H9 (cell line): ENCODE results near the gene ERAS. TPM values are rescaled to one million over a fixed set of nuclear protein-coding genes. Genes with fewer than 3 reads are reported as not detected.

ENCODE experiments used
- DNase-seq: peaks from one replicate; pipeline ENCODE4 v3.0.0-alpha.2; 2017
- H2AFZ ChIP-seq: one replicate; pipeline ENCODE4 v1.6.1; 2013; ENCODE audit warnings: mild to moderate bottlenecking, low read length, control low read depth, moderate library complexity
- H2AK5ac ChIP-seq: 2 replicates; pipeline ENCODE4 v1.6.1; 2013; ENCODE audit warnings: low read length, control low read depth, mixed read lengths; ENCODE audit not compliant: insufficient read length
- H2BK120ac ChIP-seq: one replicate; pipeline ENCODE4 v1.6.1; 2013; ENCODE audit warnings: low read depth, mild to moderate bottlenecking, low read length, control low read depth, inconsistent platforms; ENCODE audit not compliant: poor library complexity, severe bottlenecking
- H2BK12ac ChIP-seq: 2 replicates; pipeline ENCODE4 v1.6.1; 2013; ENCODE audit warnings: low read length, control low read depth, mixed read lengths, low read depth; ENCODE audit not compliant: insufficient read length
- H2BK15ac ChIP-seq: 2 replicates; pipeline ENCODE4 v1.6.1; 2013; ENCODE audit warnings: low read depth, low read length, control low read depth
- H2BK20ac ChIP-seq: one replicate; pipeline ENCODE4 v1.6.1; 2013; ENCODE audit warnings: low read depth, mild to moderate bottlenecking, low read length, control low read depth, inconsistent platforms; ENCODE audit not compliant: poor library complexity, severe bottlenecking
- H2BK5ac ChIP-seq: 2 replicates; pipeline ENCODE4 v1.6.1; 2013; ENCODE audit warnings: low read length, control low read depth, mixed read lengths; ENCODE audit not compliant: insufficient read length
- H3K14ac ChIP-seq: 2 replicates; pipeline ENCODE4 v1.6.1; 2013; ENCODE audit warnings: low read length, control low read depth; ENCODE audit not compliant: insufficient read depth
- H3K18ac ChIP-seq: 2 replicates; pipeline ENCODE4 v1.6.1; 2013; ENCODE audit warnings: low read depth, mild to moderate bottlenecking, mixed read lengths, low read length, control low read depth; ENCODE audit not compliant: insufficient read length
- H3K23ac ChIP-seq: 2 replicates; pipeline ENCODE4 v1.6.1; 2013; ENCODE audit warnings: low read length, control low read depth, mixed read lengths, low read depth; ENCODE audit not compliant: insufficient read length
- H3K23me2 ChIP-seq: 2 replicates; pipeline ENCODE4 v1.6.1; 2013; ENCODE audit warnings: low read depth, mild to moderate bottlenecking, mixed read lengths, low read length, control low read depth; ENCODE audit not compliant: insufficient read length, poor library complexity, severe bottlenecking
- H3K27ac ChIP-seq: 2 replicates; pipeline ENCODE4 v1.5.1; 2013; ENCODE audit warnings: low read length, control low read depth, mixed read lengths, low read depth; ENCODE audit not compliant: insufficient read length
- H3K27me3 ChIP-seq: 2 replicates; pipeline ENCODE4 v1.6.1; 2013; ENCODE audit warnings: low read length, control low read depth, inconsistent platforms; ENCODE audit not compliant: insufficient read depth
- H3K4ac ChIP-seq: 2 replicates; pipeline ENCODE4 v1.6.1; 2013; ENCODE audit warnings: low read depth, mild to moderate bottlenecking, control low read depth, inconsistent platforms, low read length, moderate library complexity
- H3K4me1 ChIP-seq: 2 replicates; pipeline ENCODE4 v1.6.1; 2013; ENCODE audit warnings: low read length, control low read depth, inconsistent platforms; ENCODE audit not compliant: insufficient read depth
- H3K4me2 ChIP-seq: 2 replicates; pipeline ENCODE4 v1.6.1; 2013; ENCODE audit warnings: low read length, control low read depth, mixed read lengths; ENCODE audit not compliant: insufficient read length, insufficient read depth
- H3K56ac ChIP-seq: 2 replicates; pipeline ENCODE4 v1.6.1; 2013; ENCODE audit warnings: low read depth, mild to moderate bottlenecking, mixed read lengths, low read length, control low read depth; ENCODE audit not compliant: insufficient read length
- H3K79me1 ChIP-seq: 2 replicates; pipeline ENCODE4 v1.6.1; 2013; ENCODE audit warnings: low read depth, mild to moderate bottlenecking, moderate library complexity, low read length, control low read depth, inconsistent platforms; ENCODE audit not compliant: insufficient read depth, poor library complexity, severe bottlenecking
- H3K79me2 ChIP-seq: 2 replicates; pipeline ENCODE4 v1.6.1; 2013; ENCODE audit warnings: low read length, control low read depth, inconsistent platforms; ENCODE audit not compliant: insufficient read depth
- H3K9ac ChIP-seq: 2 replicates; pipeline ENCODE4 v1.6.1; 2013; ENCODE audit warnings: low read length, control low read depth, mixed read lengths; ENCODE audit not compliant: insufficient read length; ENCODE audit errors: extremely low read depth
- H3K9me3 ChIP-seq: one replicate; pipeline ENCODE4 v1.6.1; 2013; ENCODE audit warnings: low read depth, low read length, inconsistent platforms; ENCODE audit not compliant: control insufficient read depth
- H3T11ph ChIP-seq: one replicate; pipeline ENCODE4 v1.6.1; 2013; ENCODE audit warnings: mild to moderate bottlenecking, low read length, control low read depth, inconsistent platforms
- H4K20me1 ChIP-seq: one replicate; pipeline ENCODE4 v1.6.1; 2013; ENCODE audit not compliant: control insufficient read depth, insufficient read length, insufficient read depth
- H4K5ac ChIP-seq: 2 replicates; pipeline ENCODE4 v1.6.1; 2013; ENCODE audit warnings: low read depth, mild to moderate bottlenecking, mixed read lengths, low read length, control low read depth; ENCODE audit not compliant: insufficient read length
- H4K8ac ChIP-seq: replicated peaks from 2 replicates; pipeline ENCODE4 v1.6.1; 2013; ENCODE audit warnings: low read length, control low read depth, mixed read lengths, low read depth; ENCODE audit not compliant: insufficient read length
- H4K91ac ChIP-seq: 2 replicates; pipeline ENCODE4 v1.6.1; 2013; ENCODE audit warnings: low read depth, mild to moderate bottlenecking, moderate library complexity, mixed read lengths, low read length, control low read depth; ENCODE audit not compliant: insufficient read length
- H3K27ac Mint-ChIP-seq, 3 experiments: 2 replicates in 2 of 3; 3 replicates in 1 of 3; pipeline ENCODE4 v1.8.0; 2020 to 2021; ENCODE audit warnings: mixed read lengths in 3 of 3, mild to moderate bottlenecking in 1 of 3, moderate library complexity in 1 of 3
- H3K27me3 Mint-ChIP-seq: 2 replicates; pipeline ENCODE4 v1.8.0; 2021; ENCODE audit warnings: low read depth, mild to moderate bottlenecking, moderate library complexity, mixed read lengths
- H3K36me3 Mint-ChIP-seq, 3 experiments: 2 replicates in 2 of 3; 3 replicates in 1 of 3; pipeline ENCODE4 v1.8.0; 2020 to 2021; ENCODE audit warnings: low read depth in 3 of 3, mixed read lengths in 3 of 3; ENCODE audit not compliant: insufficient read depth in 1 of 3
- H3K4me1 Mint-ChIP-seq, 2 experiments: 2 replicates each; pipeline ENCODE4 v1.8.0; 2020; ENCODE audit warnings: mixed read lengths in 2 of 2
- H3K4me3 Mint-ChIP-seq, 2 experiments: 2 replicates in 1 of 2; 3 replicates in 1 of 2; pipeline ENCODE4 v1.8.0; 2020 to 2021; ENCODE audit warnings: mild to moderate bottlenecking in 2 of 2, mixed read lengths in 2 of 2, moderate library complexity in 1 of 2
- H3K9me3 Mint-ChIP-seq, 2 experiments: 2 replicates in 1 of 2; 3 replicates in 1 of 2; pipeline ENCODE4 v1.8.0; 2020; ENCODE audit warnings: mild to moderate bottlenecking in 2 of 2, mixed read lengths in 2 of 2, moderate library complexity in 1 of 2
- CTCF ChIP-seq: fragments of 200-600 bp; sonication (generic); conservative IDR thresholded peaks from 3 replicates; pipeline ENCODE4 v1.8.0; 2021; ENCODE audit warnings: antibody characterized with exemption, mild to moderate bottlenecking
- WGBS: extraction: QIAGEN DNeasy Blood & Tissue Kit; methylation state at CpG from one replicate; pipeline ENCODE4 v1.1.7; 2013; ENCODE audit warnings: missing lambda C conversion rate, low lambda C conversion rate, mixed read lengths; ENCODE audit not compliant: insufficient read length; ENCODE audit errors: extremely low coverage; 5-methylcytosine and 5-hydroxymethylcytosine counted together
- total RNA-seq: library from RNA; stranded (reverse); gene quantifications from 2 replicates; pipeline ENCODE4 v1.2.1, GENCODE V29; 2021

ERAS gene
- total RNA-seq, 1 experiment from 2014 or later: not detected

- Histone ChIP-seq H3K4ac (no peak overlapping the region), H2BK5ac (no peak overlapping the region), H3K79me1 (no peaks in the 10 kb centered on the region), H3K14ac (no peak overlapping the region), H4K5ac (no peak overlapping the region), H2BK120ac (no peak overlapping the region), H3K27me3 (no peaks in the 10 kb centered on the region), H3T11ph (no peak overlapping the region), H2AFZ (no peak overlapping the region), H3K56ac (no peak overlapping the region), H2BK15ac (no peak overlapping the region), H3K9me3 (no peaks in the 10 kb centered on the region), H4K91ac (no peak overlapping the region), H4K8ac (no peak overlapping the region), H3K4me2 (peak overlapping the region; percentile 87), H4K20me1 (no peaks in the 10 kb centered on the region), H2BK12ac (no peak overlapping the region), H3K27ac (peak overlapping the region; percentile 73), H3K23ac (no peak overlapping the region), H3K9ac (peak overlapping the region; percentile 95), H2BK20ac (no peak overlapping the region), H3K4me1 (no peaks in the 10 kb centered on the region), H2AK5ac (no peak overlapping the region), H3K23me2 (peaks cover 3% of the 10 kb centered on the region), H3K79me2 (no peaks in the 10 kb centered on the region), H3K18ac (no peak overlapping the region)
- peak overlapping the region; percentile 77 to 98 (median 96) for H3K27ac Mint-ChIP-seq
- H3K4me3 Mint-ChIP-seq: peak overlapping the region; percentile 88 to 95
- DNase-seq: no peak
- no peaks in the 10 kb centered on the region for H3K27me3 Mint-ChIP-seq
- peaks cover 18 to 28% (median 26%) of the 10 kb centered on the region in 3 experiments for H3K36me3 Mint-ChIP-seq
- no CpG with 5 or more reads among the region's 17 CpGs for WGBS
- H3K4me1 Mint-ChIP-seq: peaks cover 5 to 12% of the 10 kb centered on the region in 2 experiments
- peaks cover 76 to 78% of the 10 kb centered on the region in 2 experiments for H3K9me3 Mint-ChIP-seq
- no peak for TF ChIP-seq CTCF
These were observed 25.6 kb upstream of the ERAS start for GRCh38 chrX:48800574-48801279.
